ENCODE results near the gene HMG20B. TPM values are rescaled to one million over a fixed set of nuclear protein-coding genes. Genes with fewer than 3 reads are reported as not detected.

The HMG20B gene
- total RNA-seq = 58.3 and 59.0 TPM in 2 replicates

DNA sequence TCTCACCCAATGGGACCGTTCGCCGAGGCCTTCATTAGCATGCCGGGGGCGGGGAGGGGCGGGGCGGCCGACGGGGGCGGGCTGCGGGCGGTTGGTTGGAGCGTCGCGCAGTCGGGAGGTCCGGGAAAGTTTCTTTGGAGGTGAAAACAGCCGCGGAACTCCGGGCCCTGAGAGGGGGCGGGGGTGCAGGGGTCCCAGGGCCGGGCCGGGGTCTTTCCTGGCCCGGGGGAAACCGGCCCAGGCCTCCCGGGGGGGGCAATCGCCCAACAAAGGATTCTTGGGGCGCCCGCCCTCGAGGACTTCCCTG is at the start of gene HMG20B:
Gene HMG20B (plus strand): TSS at position 90 of the 307 bp plus-strand sequence. CDS start 366 bp downstream, outside the sequence.

DNA sequence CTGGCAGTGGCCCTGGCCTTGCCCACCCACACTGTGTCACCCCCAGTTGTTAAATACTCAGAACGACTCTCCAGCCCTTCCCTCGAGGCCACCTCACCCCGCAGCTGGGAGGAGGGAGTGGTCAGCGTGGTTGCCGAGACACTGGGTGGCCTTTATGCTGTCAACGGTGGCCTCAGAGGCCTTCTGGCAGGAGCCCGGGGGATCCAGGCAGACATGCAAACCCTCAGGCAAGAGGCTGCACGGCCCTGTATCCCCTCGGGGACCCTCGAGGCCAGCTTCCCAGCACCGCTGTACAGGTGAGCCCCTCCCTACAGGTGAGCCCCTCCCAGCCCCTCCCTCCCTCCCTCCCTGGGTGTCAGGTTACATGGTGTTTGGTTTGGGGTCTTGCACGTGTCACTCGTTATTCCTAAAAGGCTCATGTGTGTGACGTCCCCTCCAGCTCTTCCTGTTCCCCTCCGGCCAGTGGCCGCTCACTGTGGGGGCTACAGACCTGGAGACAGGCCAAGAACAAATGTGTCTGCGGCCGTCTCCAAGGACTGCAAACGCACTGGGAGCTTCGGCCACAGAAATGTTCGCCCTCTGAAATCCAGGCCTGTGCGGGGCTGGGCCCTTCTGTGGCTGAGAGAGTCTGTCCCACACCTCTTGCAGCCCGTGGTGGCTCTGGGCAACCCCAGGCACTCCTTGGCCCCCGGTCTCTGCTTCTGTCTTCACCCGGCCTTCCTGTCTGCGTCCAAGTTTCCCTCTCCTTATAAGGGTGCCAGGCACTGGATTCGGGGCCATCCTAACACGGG is 33.6 kb upstream of the HMG20B start, which contains the start of gene TEKTIP1:
Gene TEKTIP1 (plus strand): TSS at position 210 of the 791 bp plus-strand sequence. CDS start 4 bp downstream, at position 214.

DNA sequence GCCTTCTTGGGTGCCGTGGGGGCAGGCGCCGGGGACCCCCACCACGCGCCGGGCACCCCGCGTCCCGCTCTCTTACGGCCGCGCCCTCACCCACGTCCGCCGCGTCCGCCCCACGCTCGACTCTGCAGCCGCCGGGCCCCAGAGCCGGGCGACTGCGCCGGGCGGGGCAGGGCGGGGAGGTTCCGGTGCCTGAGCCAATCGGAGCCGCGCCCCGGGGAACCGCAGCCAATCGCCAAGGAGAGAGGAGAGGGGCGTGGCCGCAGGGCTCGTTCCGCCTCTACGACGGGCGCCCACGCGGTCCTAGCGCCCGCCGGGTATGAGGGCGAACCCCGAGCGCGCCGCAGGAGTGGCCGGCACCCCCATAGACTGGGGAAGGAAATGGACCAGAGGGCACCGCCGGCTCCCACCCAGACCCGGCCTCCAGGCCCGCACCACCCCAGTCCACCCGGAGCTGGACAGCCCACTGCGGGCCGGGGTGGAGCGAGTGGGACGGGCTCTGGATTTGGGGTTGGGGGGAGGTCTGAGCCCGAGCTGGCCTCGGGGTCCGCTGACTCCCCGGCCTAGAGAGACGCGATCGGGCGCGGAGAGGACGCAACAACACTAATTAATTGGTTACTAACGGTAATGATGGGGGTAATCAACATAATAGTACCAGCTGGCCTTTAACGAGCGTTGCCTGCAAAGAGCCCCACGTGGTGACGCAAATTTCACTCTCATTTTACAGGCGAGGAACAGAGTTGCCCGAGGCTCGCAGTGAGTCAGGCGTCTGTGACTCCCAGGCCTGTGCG is 15.1 kb upstream of the HMG20B start, which contains the start of gene MFSD12:
Gene MFSD12 (minus strand): TSS at position 126 of the 788 bp plus-strand sequence. CDS start 183 bp downstream, outside the sequence.

DNA sequence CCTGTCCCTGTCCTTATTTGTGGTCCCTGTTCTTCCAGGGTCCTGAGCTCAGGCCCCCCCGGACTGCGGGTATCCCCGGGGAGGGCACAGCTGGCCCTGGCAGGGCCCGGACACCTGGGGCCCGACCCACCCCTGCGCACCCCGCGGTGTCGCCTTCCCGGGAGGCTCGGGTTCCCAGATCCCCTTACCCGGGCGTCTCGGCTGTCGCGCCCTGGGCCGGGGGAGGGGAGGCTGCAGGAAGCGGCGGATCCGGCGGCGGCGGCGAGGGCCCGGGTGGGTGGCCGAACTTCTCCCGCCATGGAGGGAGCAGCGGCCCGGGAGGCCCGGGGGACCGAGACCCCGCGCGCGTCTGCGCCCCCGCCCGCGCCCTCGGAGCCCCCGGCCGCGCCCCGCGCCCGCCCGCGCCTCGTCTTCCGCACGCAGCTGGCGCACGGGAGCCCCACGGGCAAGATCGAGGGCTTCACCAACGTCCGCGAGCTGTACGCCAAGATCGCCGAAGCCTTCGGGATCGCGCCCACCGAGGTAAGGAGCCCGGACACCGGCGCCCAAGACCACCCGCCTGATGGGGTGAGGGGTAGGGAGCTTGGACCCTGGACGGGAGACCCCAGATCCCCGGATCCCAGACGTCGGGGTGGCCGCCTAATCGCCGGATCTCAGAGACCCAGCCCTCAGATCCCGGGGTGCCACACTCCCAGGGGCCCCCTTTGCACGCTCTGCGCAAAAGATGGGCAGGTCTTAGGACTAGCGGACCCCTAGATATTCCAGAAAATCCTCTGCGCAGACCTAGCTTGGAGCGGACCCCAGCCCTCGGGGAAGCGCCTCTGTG is 12.8 kb downstream of the HMG20B start, which contains the start of gene GIPC3:
Gene GIPC3 (plus strand): TSS at position 178 of the 826 bp plus-strand sequence. CDS start 120 bp downstream, at position 298.

DNA sequence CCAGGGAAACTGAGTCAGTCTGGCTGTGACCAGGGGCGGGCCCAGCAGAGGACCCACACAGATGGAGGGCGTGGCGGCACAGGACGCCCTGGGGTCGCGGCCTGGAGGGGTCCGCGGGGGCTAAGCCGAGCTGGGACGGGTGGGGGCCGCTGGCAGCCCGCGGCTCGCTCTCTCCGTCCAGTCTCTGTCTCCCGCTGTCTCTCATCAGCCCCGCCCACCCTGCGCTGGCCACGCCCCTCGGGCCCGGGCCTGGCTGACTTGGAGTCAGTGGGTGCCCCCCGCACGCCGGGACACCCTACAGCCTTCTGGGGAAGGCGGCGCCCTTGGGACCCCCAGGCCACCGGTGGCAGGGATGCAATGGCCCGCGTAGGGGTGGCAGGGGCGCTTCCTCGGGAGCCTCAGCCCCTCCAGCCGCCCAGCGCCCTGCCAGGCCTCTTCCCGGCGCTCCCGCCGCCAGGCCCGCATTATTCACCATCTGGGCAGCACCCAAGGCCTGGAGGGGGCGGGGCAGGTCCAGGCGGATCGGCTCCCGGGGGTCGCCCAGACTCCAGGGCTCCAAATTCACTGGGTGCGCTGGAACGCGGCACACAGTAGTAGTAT is 34.0 kb downstream of the HMG20B start, which contains the start of gene TBXA2R:
Gene TBXA2R (minus strand): TSS at position 186 of the 600 bp plus-strand sequence. CDS start 6,241 bp downstream, outside the sequence.

DNA sequence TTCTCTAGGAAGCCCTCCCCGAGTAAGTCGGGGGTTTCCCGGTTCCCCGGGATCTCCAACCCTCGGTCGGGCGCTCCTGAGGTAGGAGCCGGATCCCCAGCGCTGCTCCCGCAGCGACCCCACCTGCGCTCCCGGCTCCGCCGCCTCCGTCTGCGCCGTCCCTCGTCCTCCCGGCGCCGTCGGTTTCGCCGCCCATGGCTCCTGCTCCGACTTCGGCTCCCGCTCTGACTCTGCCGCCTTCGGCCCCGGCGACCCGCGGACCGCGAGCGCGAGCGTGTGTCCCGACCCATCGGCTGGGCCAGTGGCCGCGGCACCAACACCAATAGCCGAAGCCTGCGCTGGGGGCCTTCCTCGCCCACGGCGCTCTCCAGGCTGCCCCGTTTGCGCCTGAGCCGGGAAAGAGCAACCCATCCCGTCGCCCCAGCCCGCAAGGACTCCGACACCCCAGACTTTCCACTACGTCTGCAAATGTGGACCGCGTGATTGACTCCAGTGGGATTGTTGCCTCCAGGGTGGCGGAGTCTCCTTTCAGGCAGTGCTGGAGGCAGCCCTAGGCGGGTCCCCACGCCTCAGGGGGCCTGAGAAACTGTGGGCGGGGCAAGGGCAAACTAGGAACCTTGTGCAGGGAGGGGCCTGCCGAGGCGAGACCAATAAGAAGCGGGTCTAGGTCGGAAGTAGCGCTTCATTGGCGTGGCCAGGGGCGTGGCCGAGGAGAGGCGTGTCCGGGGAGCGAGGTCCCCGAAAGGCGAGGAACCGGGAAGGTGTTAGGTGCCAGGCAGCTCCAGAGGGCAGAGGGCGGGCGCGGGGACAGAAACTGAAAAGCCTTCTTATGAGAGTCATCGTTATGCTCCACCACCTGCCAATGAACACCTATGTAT is 54.0 kb downstream of the HMG20B start, which contains the start of gene CACTIN:
Gene CACTIN (minus strand): TSS at position 318 of the 878 bp plus-strand sequence. CDS start 28 bp downstream, at position 290.

Other genes starting within 250 kb of the HMG20B start
- gene NFIC, start 206.4 kb upstream of the HMG20B start, total RNA-seq = 91.9 and 101 TPM in 2 replicates
- gene SMIM24, start 92.4 kb upstream of the HMG20B start, total RNA-seq = not detected in 2 replicates
- not detected in 2 replicates for gene SMIM44, start 89.5 kb upstream of the HMG20B start, total RNA-seq
- gene DOHH, start 72.3 kb upstream of the HMG20B start, total RNA-seq = 9.4 and 14.8 TPM in 2 replicates
- 36.6 and 40.1 TPM in 2 replicates for gene FZR1, start 66.6 kb upstream of the HMG20B start, total RNA-seq
- gene TEKTIP1, start 33.8 kb upstream of the HMG20B start, total RNA-seq = 0.20 TPM in 1 of 2 replicates, not detected in the other
- gene MFSD12, start 15.4 kb upstream of the HMG20B start, total RNA-seq = 108 and 163 TPM in 2 replicates
- 0.07 and 0.10 TPM in 2 replicates for gene GIPC3, start 12.5 kb downstream of the HMG20B start, total RNA-seq
- 2.9 and 3.0 TPM in 2 replicates for gene TBXA2R, start 33.9 kb downstream of the HMG20B start, total RNA-seq
- 21.6 and 26.9 TPM in 2 replicates for gene CACTIN, start 53.8 kb downstream of the HMG20B start, total RNA-seq
- gene PIP5K1C, start 127.5 kb downstream of the HMG20B start, total RNA-seq = 55.1 and 85.5 TPM in 2 replicates
- not detected in 2 replicates for gene TJP3, start 135.4 kb downstream of the HMG20B start, total RNA-seq
- gene APBA3, start 188.7 kb downstream of the HMG20B start, total RNA-seq = 22.9 and 24.4 TPM in 2 replicates
- 15.7 and 21.1 TPM in 2 replicates for gene MRPL54, start 189.7 kb downstream of the HMG20B start, total RNA-seq
- gene RAX2, start 199.3 kb downstream of the HMG20B start, total RNA-seq = not detected in 2 replicates
- gene MATK, start 213.4 kb downstream of the HMG20B start, total RNA-seq = 0.13 TPM in 1 of 2 replicates, not detected in the other